VCaP (cell line): ENCODE results near the gene RHBG.

Experiments used
- H3K27ac ChIP-seq: fragments of 450-650 bp; 2 replicates; pipeline ENCODE4 v1.5.1; 2017
- TF ChIP-seq, protein P1 (sequence below): fragments of 450-650 bp; conservative IDR thresholded peaks from 2 replicates; pipeline ENCODE4 v1.5.1; 2017; ENCODE audit warnings: mild to moderate bottlenecking, moderate library complexity

Gene RHBG

DNA sequence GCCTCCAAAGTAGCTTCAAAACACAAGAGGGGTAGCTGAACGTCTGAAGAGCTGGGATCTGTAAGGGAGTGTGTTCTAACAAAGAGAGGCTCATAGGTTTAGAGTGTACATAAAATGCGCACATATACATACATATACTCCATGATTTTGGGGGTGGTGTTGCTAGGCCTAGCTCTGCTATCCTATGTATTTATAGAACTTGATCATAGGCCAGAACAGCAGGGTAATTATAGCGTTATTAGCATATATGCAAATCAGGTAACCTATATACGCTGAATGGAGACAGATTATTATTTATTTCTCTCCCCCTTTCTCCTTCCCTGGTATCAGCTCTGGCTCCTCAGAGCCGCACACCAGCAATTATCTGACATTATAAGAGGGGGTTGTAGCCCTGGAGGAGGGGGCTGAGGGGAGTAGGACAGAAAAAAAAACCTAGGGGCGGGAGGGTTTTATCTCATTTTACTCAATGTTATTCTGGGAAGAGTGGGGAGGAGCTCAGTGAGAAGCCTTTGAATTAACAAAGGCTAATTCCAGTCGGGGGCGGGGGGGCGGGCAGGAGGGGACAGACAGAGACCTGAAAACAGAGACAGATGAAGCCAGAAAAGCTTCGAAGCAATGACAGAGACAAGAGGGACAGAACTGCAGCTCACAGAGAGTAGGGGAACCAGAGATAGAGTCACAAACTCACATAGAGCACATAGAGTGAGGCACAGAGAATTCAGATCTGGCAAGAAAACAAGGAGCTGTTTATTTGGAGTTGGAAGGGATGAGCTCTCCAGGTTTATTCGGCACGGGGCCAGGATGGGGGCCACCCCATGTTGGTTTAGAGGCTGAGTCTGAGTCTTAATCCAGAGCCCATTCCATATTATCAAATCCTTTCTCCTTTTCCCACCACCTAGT lies 63.0 kb downstream of the RHBG start:
- TF ChIP-seq, protein P1, sequence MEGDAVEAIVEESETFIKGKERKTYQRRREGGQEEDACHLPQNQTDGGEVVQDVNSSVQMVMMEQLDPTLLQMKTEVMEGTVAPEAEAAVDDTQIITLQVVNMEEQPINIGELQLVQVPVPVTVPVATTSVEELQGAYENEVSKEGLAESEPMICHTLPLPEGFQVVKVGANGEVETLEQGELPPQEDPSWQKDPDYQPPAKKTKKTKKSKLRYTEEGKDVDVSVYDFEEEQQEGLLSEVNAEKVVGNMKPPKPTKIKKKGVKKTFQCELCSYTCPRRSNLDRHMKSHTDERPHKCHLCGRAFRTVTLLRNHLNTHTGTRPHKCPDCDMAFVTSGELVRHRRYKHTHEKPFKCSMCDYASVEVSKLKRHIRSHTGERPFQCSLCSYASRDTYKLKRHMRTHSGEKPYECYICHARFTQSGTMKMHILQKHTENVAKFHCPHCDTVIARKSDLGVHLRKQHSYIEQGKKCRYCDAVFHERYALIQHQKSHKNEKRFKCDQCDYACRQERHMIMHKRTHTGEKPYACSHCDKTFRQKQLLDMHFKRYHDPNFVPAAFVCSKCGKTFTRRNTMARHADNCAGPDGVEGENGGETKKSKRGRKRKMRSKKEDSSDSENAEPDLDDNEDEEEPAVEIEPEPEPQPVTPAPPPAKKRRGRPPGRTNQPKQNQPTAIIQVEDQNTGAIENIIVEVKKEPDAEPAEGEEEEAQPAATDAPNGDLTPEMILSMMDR = no peak

DNA sequence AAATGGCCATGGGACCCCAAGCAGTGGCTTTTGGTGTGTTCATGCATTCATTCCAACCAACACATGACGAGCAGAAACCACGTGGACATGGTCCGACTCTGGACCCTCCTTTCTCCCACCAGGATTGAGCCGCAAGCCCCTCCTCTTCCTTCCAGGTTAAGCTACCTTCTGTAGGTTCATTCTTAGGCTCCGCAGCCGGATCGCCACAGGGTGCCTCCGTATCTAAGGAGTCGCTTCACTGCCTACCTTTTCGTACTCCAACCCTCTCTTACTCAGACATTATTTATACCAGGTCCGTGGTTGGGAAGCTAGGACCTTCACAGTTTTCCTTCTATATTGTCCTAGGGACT lies 63.6 kb downstream of the RHBG start:
- TF ChIP-seq, protein P1 = no peak
- H3K27ac ChIP-seq = no peak overlapping the region

More for the DNA sequence above, 63.0 kb downstream of the RHBG start:
- H3K27ac ChIP-seq = no peak overlapping the region

DNA sequence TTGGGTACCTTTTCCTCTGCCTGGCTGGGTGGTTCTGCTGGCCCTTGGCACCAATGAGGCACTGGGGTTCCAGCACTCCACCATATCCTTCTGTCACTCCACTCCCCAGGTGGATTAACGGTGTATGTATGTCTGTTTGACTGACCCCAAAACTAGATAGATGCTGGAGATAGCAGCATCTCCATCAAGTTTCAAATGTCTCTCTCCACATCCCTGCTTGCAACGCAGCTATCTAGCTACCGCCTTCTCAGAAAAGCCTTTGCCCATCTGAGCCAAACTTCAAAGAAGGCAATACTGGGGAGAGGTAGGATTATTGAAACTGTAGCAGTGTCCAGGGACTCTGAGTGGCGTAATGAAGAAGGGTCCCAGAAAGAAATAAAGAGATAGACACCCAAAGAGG lies 64.0 kb downstream of the RHBG start:
- H3K27ac ChIP-seq = no peak overlapping the region
- TF ChIP-seq, protein P1 = no peak

DNA sequence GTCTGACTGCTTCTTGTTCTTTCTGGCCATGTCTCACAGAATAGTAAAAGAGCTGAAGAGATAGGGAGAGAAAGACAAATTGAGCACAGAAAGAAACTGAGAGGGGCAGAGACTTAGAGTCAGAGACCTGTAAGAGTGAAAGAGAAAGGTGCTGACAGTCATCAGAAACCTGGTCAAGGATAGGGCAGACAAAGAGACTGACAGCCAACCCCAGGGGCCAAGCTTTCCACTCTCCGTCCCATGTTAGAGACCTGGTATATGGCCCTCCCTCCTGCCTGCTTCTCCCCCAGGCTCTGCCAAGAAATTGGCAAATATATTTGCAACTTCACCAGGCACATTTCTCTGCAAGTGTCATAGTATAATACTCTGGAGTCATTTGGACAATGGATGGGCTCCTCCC lies 64.6 kb downstream of the RHBG start:
- H3K27ac ChIP-seq = no peak overlapping the region
- TF ChIP-seq, protein P1 = no peak
